HCT116 (cell line): Measurements from ENCODE around the gene CCDC127. TPM values are rescaled to one million over a fixed set of nuclear protein-coding genes. Genes with fewer than 3 reads are reported as not detected.

Experiments used
- ATAC-seq: fragments of 200-7000 bp; cut with Tn5 transposase; 2 replicates; pipeline ENCODE4 v1.9.1; 2020; ENCODE audit warnings: mild to moderate bottlenecking, moderate library complexity
- BruUV-seq: library from RNA; stranded (reverse); fragments of 400-500 nt; replicated peaks from 2 replicates; lab custom pipeline; 2021; lab: Mats Ljungman, UMichigan
- CTCF ChIA-PET: fragments of 300-600 bp; sonication (Branson Sonifier 250); formaldehyde crosslinking; loops from one replicate; lab custom pipeline; 2021; ENCODE audit warnings: antibody characterized with exemption; lab: Charles Lee
- POLR2A ChIA-PET: fragments of 300-600, 350-600 bp; sonication (Branson Sonifier 250); formaldehyde crosslinking; loops from one replicate; lab custom pipeline; 2021; ENCODE audit warnings: antibody characterized with exemption; lab: Charles Lee
- RAD21 ChIA-PET, 2 experiments: fragments of 300-600 bp; sonication (Branson Sonifier 250); formaldehyde crosslinking; loops; one replicate each; lab custom pipeline; 2023; ENCODE audit warnings: low total read pairs in 2 of 2; ENCODE audit not compliant: uncharacterized antibody in 2 of 2, unreplicated experiment in 2 of 2, low non-redundant PET in 1 of 2; lab: Charles Lee
- DNase-seq: peaks from one replicate; pipeline ENCODE4 v3.0.0-alpha.2; 2010; ENCODE audit warnings: low read depth, low spot score
- H2AFZ ChIP-seq: fragments of 200-600 bp; shearing (Covaris generic), sonication (generic); 2 replicates; pipeline ENCODE4 v1.6.1; 2017; ENCODE audit warnings: low read depth, mixed run types, mixed read lengths, antibody characterized with exemption, low read length; ENCODE audit not compliant: poor library complexity, severe bottlenecking
- H3K27ac ChIP-seq: 2 replicates; pipeline ENCODE4 v1.5.1; 2012; ENCODE audit warnings: low read depth, low read length
- H3K27me3 ChIP-seq: fragments of 200-600 bp; sonication (generic); 2 replicates; pipeline ENCODE4 v1.6.1; 2016; ENCODE audit warnings: mixed run types, low read length, mixed read lengths; ENCODE audit not compliant: insufficient read depth
- H3K36me3 ChIP-seq, 2 experiments: fragments of 200-500 bp in 1 of 2; fragments of 200-600 bp in 1 of 2; sonication (Bioruptor generic) in 1 of 2; sonication (generic) in 1 of 2; 2 replicates each; pipeline versions ENCODE4 v1.5.1 to v1.6.1; 2014 to 2016; ENCODE audit warnings: low read length in 2 of 2, inconsistent platforms in 1 of 2, mixed read lengths in 1 of 2, mixed run types in 1 of 2; ENCODE audit not compliant: insufficient read depth in 2 of 2, control insufficient read depth in 1 of 2
- H3K4me1 ChIP-seq, 2 experiments: fragments of 200-600 bp in 1 of 2; sonication (generic) in 1 of 2; 2 replicates each; pipeline versions ENCODE4 v1.5.1 to v1.6.1; 2012 to 2017; ENCODE audit warnings: low read length in 2 of 2, inconsistent platforms in 1 of 2, mild to moderate bottlenecking in 1 of 2, mixed read lengths in 1 of 2, mixed run types in 1 of 2, moderate library complexity in 1 of 2; ENCODE audit not compliant: insufficient read depth in 2 of 2, control insufficient read depth in 1 of 2
- H3K4me2 ChIP-seq: fragments of 200-600 bp; sonication (generic); 2 replicates; pipeline ENCODE4 v1.6.1; 2017; ENCODE audit warnings: mixed run types, low read length, mixed read lengths
- H3K4me3 ChIP-seq, 2 experiments: fragments of 200-600 bp in 1 of 2; sonication (generic) in 1 of 2; replicated peaks in 1 of 2; 2 replicates each; pipeline ENCODE4 v1.5.1; 2011 to 2016; ENCODE audit warnings: low read length in 2 of 2, control low read depth in 1 of 2, low read depth in 1 of 2, mild to moderate bottlenecking in 1 of 2, mixed read lengths in 1 of 2, mixed run types in 1 of 2
- H3K79me2 ChIP-seq: fragments of 200-600 bp; sonication (generic); 2 replicates; pipeline ENCODE4 v1.6.1; 2017; ENCODE audit warnings: mild to moderate bottlenecking, mixed run types, low read length, moderate library complexity, mixed read lengths; ENCODE audit not compliant: insufficient read depth
- H3K9ac ChIP-seq: fragments of 200-600 bp; sonication (generic); 2 replicates; pipeline ENCODE4 v1.6.1; 2016; ENCODE audit warnings: low read length, mixed read lengths
- H3K9me2 ChIP-seq: fragments of 200-600 bp; sonication (generic), shearing (Covaris generic); 2 replicates; pipeline ENCODE4 v1.6.1; 2017; ENCODE audit warnings: mixed run types, mild to moderate bottlenecking, moderate library complexity; ENCODE audit not compliant: insufficient read depth
- H3K9me3 ChIP-seq, 2 experiments: fragments of 200-500 bp in 1 of 2; fragments of 200-600 bp in 1 of 2; sonication (Bioruptor generic) in 1 of 2; sonication (generic) in 1 of 2; 2 replicates each; pipeline ENCODE4 v1.6.1; 2014 to 2017; ENCODE audit warnings: low read length in 2 of 2, mixed read lengths in 2 of 2, inconsistent platforms in 1 of 2, low read depth in 1 of 2, mild to moderate bottlenecking in 1 of 2, mixed run types in 1 of 2, moderate library complexity in 1 of 2; ENCODE audit not compliant: control insufficient read depth in 1 of 2, insufficient read depth in 1 of 2
- H4K20me1 ChIP-seq: fragments of 200-600 bp; sonication (generic), shearing (Covaris generic); 2 replicates; pipeline ENCODE4 v1.6.1; 2017; ENCODE audit warnings: mixed run types, mild to moderate bottlenecking, moderate library complexity; ENCODE audit not compliant: insufficient read depth
- CBX3 ChIP-seq: IDR thresholded peaks from 2 replicates; pipeline ENCODE4 v1.6.1; 2012; ENCODE audit warnings: low read depth
- EGR1 ChIP-seq: IDR thresholded peaks from 2 replicates; pipeline ENCODE4 v1.6.1; 2012; ENCODE audit warnings: low read depth
- EZH2phosphoT487 ChIP-seq: fragments of 200-600 bp; IDR thresholded peaks from 2 replicates; pipeline ENCODE4 v1.6.1; 2018; ENCODE audit warnings: antibody characterized with exemption, borderline replicate concordance
- JUND ChIP-seq: IDR thresholded peaks from 2 replicates; pipeline ENCODE4 v1.6.1; 2012
- POLR2AphosphoS5 ChIP-seq: IDR thresholded peaks from 2 replicates; pipeline ENCODE4 v1.6.1; 2011; ENCODE audit warnings: mild to moderate bottlenecking, low read depth, low read length, moderate library complexity
- RAD21 ChIP-seq: IDR thresholded peaks from 2 replicates; pipeline ENCODE4 v1.6.1; 2012; ENCODE audit warnings: low read depth, mild to moderate bottlenecking
- SP1 ChIP-seq: IDR thresholded peaks from 2 replicates; pipeline ENCODE4 v1.6.1; 2012; ENCODE audit warnings: low read depth
- SRF ChIP-seq: IDR thresholded peaks from 2 replicates; pipeline ENCODE4 v1.6.1; 2012; ENCODE audit warnings: low read depth
- TCF7L2 ChIP-seq: IDR thresholded peaks from 2 replicates; pipeline ENCODE4 v1.7.0; 2011; ENCODE audit warnings: borderline replicate concordance, inconsistent platforms; ENCODE audit not compliant: insufficient read depth, insufficient read length; ENCODE audit errors: extremely low read depth
- YY1 ChIP-seq: IDR thresholded peaks from 2 replicates; pipeline ENCODE4 v1.6.1; 2011; ENCODE audit warnings: low read length, low read depth, moderate library complexity, mild to moderate bottlenecking; ENCODE audit not compliant: insufficient replicate concordance; ENCODE audit errors: extremely low read depth
- ZNF274 ChIP-seq: fragments of 200-500 bp; sonication (Bioruptor generic); IDR thresholded peaks from 2 replicates; pipeline ENCODE4 v1.6.1; 2014; ENCODE audit warnings: mild to moderate bottlenecking, low read depth, low read length, inconsistent platforms
- intact Hi-C: fragments of 100-400 bp; cut with micrococcal nuclease; formaldehyde crosslinking; loops from 2 replicates; pipeline ENCODE4 v1.10.0; 2022
- total RNA-seq: library from RNA; stranded (reverse); gene quantifications from one replicate; pipeline ENCODE4 v1.2.1, GENCODE V29; 2021; ENCODE audit not compliant: unreplicated experiment
- TF ChIP-seq, protein P1 (sequence below): IDR thresholded peaks from 2 replicates; pipeline ENCODE4 v1.6.1; 2012
- TF ChIP-seq, protein P2 (sequence below): IDR thresholded peaks from 2 replicates; pipeline ENCODE4 v1.6.1; 2012
- TF ChIP-seq, protein P3 (sequence below): IDR thresholded peaks from 2 replicates; pipeline ENCODE4 v1.6.1; 2011; ENCODE audit warnings: mild to moderate bottlenecking, low read length, moderate library complexity; ENCODE audit not compliant: insufficient replicate concordance; ENCODE audit errors: extremely low read depth

The CCDC127 gene
- total RNA-seq, 1 experiment from 2014 or later = 5.1 TPM

DNA sequence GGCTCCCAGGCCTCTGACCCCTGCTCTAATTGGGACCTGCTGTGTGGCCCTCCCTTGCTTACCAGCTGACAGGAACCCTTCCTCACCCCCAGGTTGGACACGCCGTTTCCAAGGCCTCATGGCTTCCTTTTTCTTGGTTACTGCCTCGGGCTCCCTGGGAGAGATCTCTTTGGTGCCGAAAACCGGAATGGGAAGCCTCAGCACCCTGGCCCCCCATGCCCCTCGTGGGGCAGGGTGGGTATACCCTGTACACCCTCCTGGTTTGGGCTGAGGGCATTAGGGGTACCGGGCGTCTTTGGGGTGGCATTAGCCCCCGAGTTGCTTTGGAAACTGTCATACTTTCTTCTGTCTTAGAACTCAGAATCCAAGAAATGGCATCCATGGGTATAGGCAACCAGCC, 36.8 kb downstream of the CCDC127 start:
- TF ChIP-seq ZNF274 (no peak), EGR1 (no peak), CBX3 (no peak), SP1 (no peak), YY1 (no peak), EZH2phosphoT487 (no peak), RAD21 (no peak)
- TF ChIP-seq, protein P1, sequence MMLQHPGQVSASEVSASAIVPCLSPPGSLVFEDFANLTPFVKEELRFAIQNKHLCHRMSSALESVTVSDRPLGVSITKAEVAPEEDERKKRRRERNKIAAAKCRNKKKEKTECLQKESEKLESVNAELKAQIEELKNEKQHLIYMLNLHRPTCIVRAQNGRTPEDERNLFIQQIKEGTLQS = no peak
- TF ChIP-seq, protein P2, sequence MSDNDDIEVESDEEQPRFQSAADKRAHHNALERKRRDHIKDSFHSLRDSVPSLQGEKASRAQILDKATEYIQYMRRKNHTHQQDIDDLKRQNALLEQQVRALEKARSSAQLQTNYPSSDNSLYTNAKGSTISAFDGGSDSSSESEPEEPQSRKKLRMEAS = no peak
- POLR2A ChIA-PET = no interaction called here
- Histone ChIP-seq H3K27ac (no peak overlapping the region), H3K9me2 (no peaks in the 10 kb centered on the region), H3K9ac (no peak overlapping the region), H3K4me2 (no peak overlapping the region), H3K9me3 (no peaks in the 10 kb centered on the region), H4K20me1 (no peaks in the 10 kb centered on the region), H3K4me1 (peaks cover 3 to 5% of the 10 kb centered on the region in 2 experiments; a peak in 1 of 4 replicates), H3K79me2 (no peaks in the 10 kb centered on the region), H2AFZ (no peak overlapping the region), H3K4me3 (no peak overlapping the region), H3K36me3 (no peaks in the 10 kb centered on the region), H3K27me3 (peaks cover 8% of the 10 kb centered on the region; the same call in 1 of the 2 replicates)
- DNase-seq = no peak
- RAD21 ChIA-PET = no interaction called here
- no TSS peak for BruUV-seq
- ATAC-seq = no peak
- intact Hi-C loops = no loop called here
- CTCF ChIA-PET = interaction anchor here (1.5 kb wide), 1 partner anchor 7 kb away, joined by 5 read pairs; no protein-coding TSS in a partner anchor

DNA sequence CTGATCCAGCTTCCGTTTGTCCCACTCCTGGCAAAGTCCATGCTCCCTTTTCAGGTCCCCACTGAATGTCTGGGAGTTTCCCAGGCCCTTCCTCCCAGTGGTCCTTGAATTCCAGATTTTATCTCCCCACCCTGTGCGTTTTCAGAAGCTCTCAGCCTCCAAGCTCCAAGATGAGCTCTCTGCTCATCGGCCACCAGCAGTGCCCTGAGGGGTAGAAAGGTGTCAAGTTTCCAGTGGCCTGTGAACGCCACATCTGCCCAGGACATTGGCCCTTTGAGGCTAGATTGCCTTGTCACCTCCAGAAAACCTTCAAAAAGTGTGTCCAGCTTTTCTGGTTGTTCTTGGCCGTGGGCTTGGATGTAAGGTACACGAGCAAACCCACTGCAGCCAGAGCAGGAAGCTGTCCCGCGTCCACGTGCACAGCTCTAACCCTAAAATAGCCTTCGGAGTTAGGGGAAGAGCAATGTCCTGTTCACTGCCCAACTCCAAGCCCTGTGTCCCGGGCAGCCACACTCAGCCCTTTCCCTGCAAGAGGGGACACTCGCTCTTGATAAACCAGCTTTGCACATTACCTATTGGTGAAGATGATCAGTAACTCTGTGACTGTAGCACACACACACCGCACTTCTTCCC, 37.6 kb downstream of the CCDC127 start:
- peaks cover 8% of the 10 kb centered on the region; the same call in 1 of the 2 replicates for H3K27me3 ChIP-seq
- no peak overlapping the region for H2AFZ ChIP-seq
- no peak overlapping the region for H3K27ac ChIP-seq
- POLR2A ChIA-PET = no interaction called here
- H3K9me2 ChIP-seq = no peaks in the 10 kb centered on the region
- H3K4me3 ChIP-seq = no peak overlapping the region
- DNase-seq (no peak), ATAC-seq (no peak)
- RAD21 ChIA-PET = no interaction called here
- no peak overlapping the region for H3K4me2 ChIP-seq
- H3K4me1 ChIP-seq = peaks cover 3 to 5% of the 10 kb centered on the region in 2 experiments; a peak in 1 of 4 replicates
- no TSS peak for BruUV-seq
- no peak overlapping the region for H3K9ac ChIP-seq
- no peaks in the 10 kb centered on the region for H3K79me2 ChIP-seq
- intact Hi-C loops = no loop called here
- TF ChIP-seq, protein P2 = no peak
- TF ChIP-seq POLR2AphosphoS5 (no peak), SRF (no peak), ZNF274 (no peak), CBX3 (no peak), TCF7L2 (no peak), JUND (no peak)
- TF ChIP-seq, protein P3, sequence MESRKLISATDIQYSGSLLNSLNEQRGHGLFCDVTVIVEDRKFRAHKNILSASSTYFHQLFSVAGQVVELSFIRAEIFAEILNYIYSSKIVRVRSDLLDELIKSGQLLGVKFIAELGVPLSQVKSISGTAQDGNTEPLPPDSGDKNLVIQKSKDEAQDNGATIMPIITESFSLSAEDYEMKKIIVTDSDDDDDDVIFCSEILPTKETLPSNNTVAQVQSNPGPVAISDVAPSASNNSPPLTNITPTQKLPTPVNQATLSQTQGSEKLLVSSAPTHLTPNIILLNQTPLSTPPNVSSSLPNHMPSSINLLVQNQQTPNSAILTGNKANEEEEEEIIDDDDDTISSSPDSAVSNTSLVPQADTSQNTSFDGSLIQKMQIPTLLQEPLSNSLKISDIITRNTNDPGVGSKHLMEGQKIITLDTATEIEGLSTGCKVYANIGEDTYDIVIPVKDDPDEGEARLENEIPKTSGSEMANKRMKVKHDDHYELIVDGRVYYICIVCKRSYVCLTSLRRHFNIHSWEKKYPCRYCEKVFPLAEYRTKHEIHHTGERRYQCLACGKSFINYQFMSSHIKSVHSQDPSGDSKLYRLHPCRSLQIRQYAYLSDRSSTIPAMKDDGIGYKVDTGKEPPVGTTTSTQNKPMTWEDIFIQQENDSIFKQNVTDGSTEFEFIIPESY = no peak
- no peaks in the 10 kb centered on the region for H4K20me1 ChIP-seq
- no peaks in the 10 kb centered on the region for H3K36me3 ChIP-seq
- no peaks in the 10 kb centered on the region for H3K9me3 ChIP-seq
- CTCF ChIA-PET = interaction anchor here (1.5 kb wide), 1 partner anchor 8 kb away, joined by 5 read pairs; no protein-coding TSS in a partner anchor
